Bronchial epithelial cell (primary cell): ENCODE results near the gene LYPD6B. TPM values are rescaled to one million over a fixed set of nuclear protein-coding genes. Genes with fewer than 3 reads are reported as not detected.
A peak's percentile ranks its signal among the peaks of the same experiment; 100 is the strongest.

Experiments
- DNase-seq: peaks from one replicate; pipeline ENCODE4 v3.0.0-alpha.2; 2010; ENCODE audit warnings: low read depth
- FAIRE-seq: peaks from 2 replicates; lab custom pipeline; 2011; peaks lifted over from hg19 to GRCh38; lab: Jason Lieb, UNC
- H3K27me3 ChIP-seq: 2 replicates; pipeline ENCODE4 v1.5.1; 2011; ENCODE audit warnings: low read length; ENCODE audit not compliant: control insufficient read depth, insufficient read depth
- H3K36me3 ChIP-seq: 2 replicates; pipeline ENCODE4 v1.5.1; 2011; ENCODE audit warnings: low read length; ENCODE audit not compliant: control insufficient read depth, insufficient read depth
- H3K4me3 ChIP-seq: 2 replicates; pipeline ENCODE4 v1.5.1; 2011; ENCODE audit warnings: mild to moderate bottlenecking, low read depth, low read length, control low read depth
- CTCF ChIP-seq: IDR thresholded peaks from 2 replicates; pipeline ENCODE4 v1.5.1; 2011; ENCODE audit warnings: mild to moderate bottlenecking, moderate library complexity, low read length, control low read depth, inconsistent platforms; ENCODE audit not compliant: insufficient read depth, severe bottlenecking
- total RNA-seq: library from RNA; depleted of rRNA; stranded (reverse); fragments of >200 nt; gene quantifications from 2 replicates; pipeline ENCODE4 v1.2.1, GENCODE V29; 2014

Gene LYPD6B
- total RNA-seq, 1 donor from 2014 or later: 14.7 TPM

GRCh38 chr2:149037851-149038250, 648 bp upstream of the LYPD6B start:
- FAIRE-seq (no peak), DNase-seq (peak; percentile 60)
- Histone ChIP-seq H3K27me3 (no peaks in the 10 kb centered on the region), H3K36me3 (no peaks in the 10 kb centered on the region), H3K4me3 (peak overlapping the region; percentile 53)
- peak; percentile 42 for TF ChIP-seq CTCF

DNA sequence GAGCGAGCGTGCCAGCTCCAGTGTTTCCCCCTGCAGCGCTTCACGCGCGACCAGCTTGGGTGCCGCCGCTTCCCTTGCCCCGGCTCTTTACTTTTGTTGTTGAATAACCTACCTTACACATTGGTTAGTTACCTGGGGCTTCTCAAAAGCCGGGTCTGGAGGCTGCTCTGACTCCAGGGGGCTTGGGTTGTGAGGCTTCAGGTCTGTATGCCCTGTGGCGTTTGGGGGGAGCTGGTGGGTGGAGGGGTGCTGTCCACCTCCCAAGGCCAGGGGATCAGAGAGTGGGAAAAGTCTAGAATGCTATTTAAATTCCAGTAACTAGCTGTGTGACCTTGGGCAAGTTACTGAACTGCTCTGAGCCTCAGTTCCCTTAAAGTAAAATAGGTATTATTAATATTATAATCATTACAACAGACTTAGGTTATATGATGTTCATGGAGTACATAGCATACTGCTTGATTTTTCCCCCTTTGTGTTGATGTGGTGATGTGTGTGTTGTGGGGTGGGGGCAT, 770 bp downstream of the LYPD6B start:
- peak overlapping the region; percentile 53 for H3K4me3 ChIP-seq
- H3K36me3 ChIP-seq: no peaks in the 10 kb centered on the region
- TF ChIP-seq CTCF: no peak
- no peak for FAIRE-seq
- no peaks in the 10 kb centered on the region for H3K27me3 ChIP-seq
- no peak for DNase-seq

DNA sequence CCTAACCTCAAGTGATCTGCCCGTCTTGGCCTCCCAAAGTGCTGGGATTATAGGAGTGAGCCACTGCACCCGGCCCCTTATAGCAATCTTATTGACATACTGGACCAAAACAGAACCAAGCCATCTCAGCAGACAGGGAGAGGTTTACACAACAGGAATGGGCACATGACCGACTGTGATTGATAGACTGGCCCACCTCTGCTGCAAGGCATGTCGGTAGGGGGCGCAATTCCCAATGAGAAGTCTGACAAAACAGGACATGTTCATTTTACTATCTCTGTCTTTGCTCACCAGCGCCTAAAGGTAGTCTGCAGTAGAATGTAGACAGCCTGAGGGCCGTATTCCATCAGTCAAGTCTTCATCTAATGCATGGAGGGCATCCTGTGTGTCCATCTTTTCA, 2.0 kb downstream of the LYPD6B start:
- Histone ChIP-seq H3K36me3 (no peaks in the 10 kb centered on the region), H3K27me3 (no peaks in the 10 kb centered on the region), H3K4me3 (no peak overlapping the region)
- peak; percentile 62 for TF ChIP-seq CTCF
- FAIRE-seq (no peak), DNase-seq (no peak)

DNA sequence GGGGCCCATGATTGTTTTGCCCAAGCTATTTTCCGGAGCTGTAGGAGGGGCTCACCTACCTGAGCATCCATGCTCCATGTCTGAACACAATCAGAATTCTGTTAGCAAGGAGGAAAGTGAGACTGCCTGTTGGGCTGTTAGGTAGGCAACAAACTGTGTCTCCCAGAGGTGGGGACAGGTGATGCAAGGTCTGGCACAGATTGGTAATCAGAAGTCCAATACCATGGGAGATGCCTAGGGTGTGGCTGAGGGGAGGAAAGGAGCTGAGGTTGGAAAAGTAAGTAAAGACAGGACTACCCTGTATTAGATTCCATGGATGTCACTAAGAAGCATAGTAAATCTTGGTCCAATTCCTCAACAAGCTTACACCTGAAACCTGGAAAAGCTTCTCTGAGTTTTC, 3.0 kb downstream of the LYPD6B start:
- no peak for FAIRE-seq
- H3K27me3 ChIP-seq: no peaks in the 10 kb centered on the region

GRCh38 chr2:149042881-149043280, 4.4 kb downstream of the LYPD6B start:
- Histone ChIP-seq H3K27me3 (no peaks in the 10 kb centered on the region), H3K4me3 (no peak overlapping the region), H3K36me3 (no peaks in the 10 kb centered on the region)
- TF ChIP-seq CTCF: no peak
- DNase-seq (no peak), FAIRE-seq (no peak)

More for the DNA sequence above, 3.0 kb downstream of the LYPD6B start:
- Histone ChIP-seq H3K36me3 (no peaks in the 10 kb centered on the region), H3K4me3 (no peak overlapping the region)
- no peak for TF ChIP-seq CTCF
- DNase-seq: no peak

DNA sequence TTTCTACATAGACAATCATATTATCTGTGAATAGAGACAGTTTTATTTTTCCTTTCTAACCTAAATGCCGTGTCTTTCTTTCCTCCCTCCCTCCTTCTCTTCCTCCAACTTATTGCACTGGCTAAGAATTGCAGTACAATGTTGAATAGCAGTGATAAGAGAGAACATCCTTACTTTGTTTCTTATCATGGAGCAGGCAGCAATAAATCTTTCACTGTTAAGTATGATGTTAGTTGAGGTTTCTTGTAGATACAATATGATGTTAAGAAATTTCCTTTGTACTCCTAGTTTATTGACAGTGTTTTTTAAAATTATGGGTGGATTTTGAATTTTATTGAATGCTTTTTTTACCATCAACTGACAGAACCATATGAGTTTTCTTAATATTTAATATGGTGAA, 6.0 kb downstream of the LYPD6B start:
- no peak for FAIRE-seq
- TF ChIP-seq CTCF: no peak
- H3K36me3 ChIP-seq: no peaks in the 10 kb centered on the region

More for the DNA sequence above, 6.0 kb downstream of the LYPD6B start:
- Histone ChIP-seq H3K4me3 (no peak overlapping the region), H3K27me3 (no peaks in the 10 kb centered on the region)
- DNase-seq: no peak
